ENCODE results near the gene KCNH8.

GRCh38 chr3:19446687-19447086 lies 298.4 kb downstream of the KCNH8 start:
- TF ChIP-seq FOXA1 (IDR thresholded peaks at IDR 0.05) (no peak), FOXM1 (IDR thresholded peaks at IDR 0.05; ENCODE audit: borderline replicate concordance) (no peak), ELF4 (IDR thresholded peaks at IDR 0.05) (no peak), HDGF (IDR thresholded peaks at IDR 0.05; ENCODE audit: borderline replicate concordance) (no peak), BHLHE40 (IDR thresholded peaks at IDR 0.05; ENCODE audit: borderline replicate concordance) (no peak), NFRKB (IDR thresholded peaks at IDR 0.05) (no peak), SP1 (IDR thresholded peaks at IDR 0.05) (no peak)
